SK-N-MC (cell line): ENCODE data around the gene KANSL1.

Experiments
- DNase-seq: peaks from one replicate; pipeline ENCODE4 v3.0.0-alpha.2; 2011; ENCODE audit warnings: low read depth, low spot score
- H3K27ac ChIP-seq: fragments of 200-600 bp; sonication (generic); 2 replicates; pipeline ENCODE4 v1.5.1; 2016; ENCODE audit warnings: mixed run types
- H3K36me3 ChIP-seq: fragments of 200-600 bp; sonication (generic); 2 replicates; pipeline ENCODE4 v1.6.1; 2017; ENCODE audit warnings: antibody characterized with exemption, low read length, mixed read lengths; ENCODE audit not compliant: insufficient read depth
- H3K4me3 ChIP-seq: fragments of 200-600 bp; sonication (generic); 2 replicates; pipeline ENCODE4 v1.5.1; 2016
- H3K9ac ChIP-seq: fragments of 200-600 bp; sonication (generic); 2 replicates; pipeline ENCODE4 v1.8.0; 2017; ENCODE audit warnings: mixed run types, mixed read lengths; ENCODE audit not compliant: insufficient read length
- H3K9me3 ChIP-seq: fragments of 200-600 bp; sonication (generic); 2 replicates; pipeline ENCODE4 v1.6.1; 2017; ENCODE audit warnings: low read depth, mild to moderate bottlenecking, antibody characterized with exemption, low read length, moderate library complexity, mixed read lengths
- EZH2 ChIP-seq: fragments of 200-600 bp; sonication (generic); IDR thresholded peaks from one replicate; pipeline ENCODE4 v1.6.1; 2017; ENCODE audit warnings: antibody characterized with exemption
- FOXP2 ChIP-seq: optimal IDR thresholded peaks from 2 replicates; pipeline ENCODE3; 2011; ENCODE audit warnings: mild to moderate bottlenecking, moderate library complexity; ENCODE audit not compliant: insufficient read depth; ENCODE audit errors: extremely low read length, control extremely low read depth
- POLR2AphosphoS5 ChIP-seq: IDR thresholded peaks from 2 replicates; pipeline ENCODE4 v1.6.1; 2012; ENCODE audit warnings: mild to moderate bottlenecking, low read depth, low read length, borderline replicate concordance

The KANSL1 gene

GRCh38 chr17:46002311-46002972 is 190.8 kb downstream of the KANSL1 start:
- no peak overlapping the region for H3K27ac ChIP-seq
- H3K36me3 ChIP-seq, result peaks cover 12% of the 10 kb centered on the region
- H3K4me3 ChIP-seq, result no peak overlapping the region
- peak; percentile 24 for DNase-seq
- no peak overlapping the region for H3K9ac ChIP-seq
- H3K9me3 ChIP-seq, result no peaks in the 10 kb centered on the region
- TF ChIP-seq EZH2, result no peak
- no peak for TF ChIP-seq FOXP2
- no peak for TF ChIP-seq POLR2AphosphoS5

- DNase-seq, result no peak
- H3K9me3 ChIP-seq, result no peaks in the 10 kb centered on the region
- peak overlapping the region; percentile 42; the same call in 1 of the 2 replicates for H3K27ac ChIP-seq
- no peak overlapping the region for H3K4me3 ChIP-seq
- no peak overlapping the region for H3K9ac ChIP-seq
- H3K36me3 ChIP-seq, result peaks cover 19% of the 10 kb centered on the region
- TF ChIP-seq FOXP2, result no peak
- TF ChIP-seq EZH2, result no peak
- no peak for TF ChIP-seq POLR2AphosphoS5
These were observed 191.6 kb downstream of the KANSL1 start for GRCh38 chr17:46001390-46002310.

GRCh38 chr17:46000757-46001156 is 192.5 kb downstream of the KANSL1 start:
- H3K9me3 ChIP-seq, result no peaks in the 10 kb centered on the region
- TF ChIP-seq EZH2, result no peak
- TF ChIP-seq POLR2AphosphoS5, result no peak
- no peak for TF ChIP-seq FOXP2
- DNase-seq, result no peak
- no peak overlapping the region for H3K4me3 ChIP-seq
- H3K9ac ChIP-seq, result no peak overlapping the region
- H3K27ac ChIP-seq, result no peak overlapping the region
- H3K36me3 ChIP-seq, result peaks cover 16% of the 10 kb centered on the region

- H3K36me3 ChIP-seq, result peaks cover 13% of the 10 kb centered on the region; the same call in 1 of the 2 replicates
- H3K27ac ChIP-seq, result peak overlapping the region; percentile 6; the same call in 1 of the 2 replicates
- TF ChIP-seq EZH2 (no peak), POLR2AphosphoS5 (no peak), FOXP2 (no peak)
- H3K9ac ChIP-seq, result no peak overlapping the region
- DNase-seq, result no peak
- no peaks in the 10 kb centered on the region for H3K9me3 ChIP-seq
- no peak overlapping the region for H3K4me3 ChIP-seq
These were observed 192.9 kb downstream of the KANSL1 start for GRCh38 chr17:46000292-46000691.

- no peaks in the 10 kb centered on the region for H3K9me3 ChIP-seq
- no peak overlapping the region for H3K9ac ChIP-seq
- TF ChIP-seq POLR2AphosphoS5, result no peak
- TF ChIP-seq FOXP2, result no peak
- no peak for TF ChIP-seq EZH2
- peak overlapping the region; percentile 6; the same call in 1 of the 2 replicates for H3K27ac ChIP-seq
- no peak for DNase-seq
- H3K36me3 ChIP-seq, result peaks cover 10% of the 10 kb centered on the region; the same call in 1 of the 2 replicates
- H3K4me3 ChIP-seq, result no peak overlapping the region
These were observed 193.3 kb downstream of the KANSL1 start for GRCh38 chr17:45999900-46000290.

- H3K9ac ChIP-seq, result no peak within 1 kb of the TSS
- H3K36me3 ChIP-seq, result peaks cover 14% of the 10 kb centered on the region
- no peak within 1 kb of the TSS for H3K4me3 ChIP-seq
- H3K9me3 ChIP-seq, result no peaks in the 10 kb centered on the region
- H3K27ac ChIP-seq, result peak within 1 kb of the TSS; percentile 6; the same call in 1 of the 2 replicates
- no peak for DNase-seq
- no peak for TF ChIP-seq POLR2AphosphoS5
- TF ChIP-seq EZH2, result no peak
- TF ChIP-seq FOXP2, result no peak
These were observed 194.0 kb downstream of the KANSL1 start, which contains the start of gene STH for GRCh38 chr17:45998987-45999899. STH (plus strand) TSS chr17:45999250; CDS start chr17:45999280, 30 bp downstream.

GRCh38 chr17:45997624-45998023 is 195.6 kb downstream of the KANSL1 start:
- peaks cover 20% of the 10 kb centered on the region for H3K36me3 ChIP-seq
- H3K9ac ChIP-seq, result no peak overlapping the region
- TF ChIP-seq POLR2AphosphoS5 (no peak), FOXP2 (no peak), EZH2 (no peak)
- DNase-seq, result no peak
- H3K27ac ChIP-seq, result no peak overlapping the region
- no peak overlapping the region for H3K4me3 ChIP-seq
- no peaks in the 10 kb centered on the region for H3K9me3 ChIP-seq
